ENCODE measurements around the gene RBM28. TPM values are rescaled to one million over a fixed set of nuclear protein-coding genes. Genes with fewer than 3 reads are reported as not detected.
A peak's percentile ranks its signal among the peaks of the same experiment; 100 is the strongest.

RBM28 gene
- total RNA-seq: 10 to 100 TPM; 46.2 to 56.0 TPM

- CTCF ChIA-PET: interaction anchor here (0.6 to 9.0 kb wide), 12 partner anchors 10 to 208 kb away, joined by 3 to 507 read pairs (median 4); partner anchors contain the start of gene HILPDA
- POLR2A ChIA-PET: interaction anchor here (0.8 to 1.2 kb wide), 3 partner anchors 14 to 65 kb away, joined by 3 to 9 read pairs (median 5); no protein-coding TSS in a partner anchor
Observed at GRCh38 chr7:128343554-128344430, at the start of gene RBM28. Gene RBM28, minus strand, starts transcription at chr7:128343908. Its CDS starts 115 bp downstream, at chr7:128343793.

DNA sequence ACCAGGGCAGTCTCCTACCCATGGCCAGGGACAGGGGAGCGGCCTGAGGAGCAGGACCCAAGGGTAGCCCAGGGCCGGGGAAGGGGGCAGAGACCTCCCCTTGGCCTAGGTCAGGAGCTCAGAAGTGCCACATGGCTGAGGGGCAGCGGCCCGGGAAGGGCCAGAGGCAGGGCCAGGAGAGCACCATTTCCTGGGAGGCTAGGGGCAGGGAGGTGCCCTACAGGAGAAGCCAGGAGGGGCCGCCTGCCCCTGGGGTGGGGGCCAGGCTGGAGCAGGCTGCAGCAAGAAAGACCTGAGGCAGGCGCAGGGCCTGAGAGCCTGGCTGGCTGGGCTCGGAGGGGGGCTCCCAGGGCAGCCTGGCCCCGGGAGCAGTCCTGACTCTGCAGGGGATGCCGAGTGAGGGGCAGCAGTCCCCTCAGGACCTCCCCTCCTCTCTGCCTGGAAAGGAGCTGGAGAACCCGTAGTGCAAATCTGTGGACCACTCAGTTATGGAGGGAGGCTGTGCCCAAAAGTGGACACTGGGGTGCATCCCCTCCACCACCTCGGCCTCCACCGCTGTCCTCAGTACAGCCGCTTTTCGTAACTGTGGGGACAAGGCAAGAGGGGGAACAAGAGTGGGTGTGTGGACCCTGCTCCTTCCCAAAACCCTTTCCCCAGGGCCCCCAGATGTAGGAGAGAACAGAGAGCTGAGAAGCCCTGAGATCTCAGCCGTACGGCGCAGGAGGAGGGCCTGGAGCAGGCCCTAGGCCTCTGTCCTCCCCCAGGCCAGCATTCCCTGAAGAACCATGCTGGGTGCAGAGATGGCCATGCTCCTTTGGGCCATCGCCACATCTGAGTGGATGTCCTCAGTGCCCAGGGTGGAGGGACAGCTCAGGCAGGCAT is 49.0 kb upstream of the RBM28 start:
- Mint-ChIP-seq H3K9me3 (no peaks in the 10 kb centered on the region), H3K4me3 (no peak overlapping the region), H3K36me3 (peaks cover 15% of the 10 kb centered on the region), H3K27me3 (no peaks in the 10 kb centered on the region), H3K27ac (no peak overlapping the region), H3K4me1 (ENCODE audit: low read depth) (no peaks in the 10 kb centered on the region)
- POLR2A ChIA-PET: interaction anchor here (1.4 kb wide), 1 partner anchor 48 kb away, joined by 3 read pairs; no protein-coding TSS in a partner anchor
- CTCF ChIA-PET: interaction anchor here (2.1 to 16.3 kb wide), 2 partner anchors 12 to 45 kb away, joined by 7 to 507 read pairs; partner anchors contain the start of gene RBM28
- intact Hi-C loops (cut with micrococcal nuclease): no loop called here
- DNase-seq: no peak

More at GRCh38 chr7:128343554-128344430, at the start of gene RBM28:
- peaks cover 4% of the 10 kb centered on the region for H3K36me3 Mint-ChIP-seq
- peaks cover 24% of the 10 kb centered on the region for H3K4me1 Mint-ChIP-seq (ENCODE audit: low read depth)
- H3K9me3 Mint-ChIP-seq: no peaks in the 10 kb centered on the region
- peak within 1 kb of the TSS; percentile 92 for H3K4me3 Mint-ChIP-seq
- peak within 1 kb of the TSS; percentile 88 for H3K27ac Mint-ChIP-seq
- peaks cover 2% of the 10 kb centered on the region for H3K27me3 Mint-ChIP-seq
- intact Hi-C loops (cut with micrococcal nuclease): loop anchor here (1.0 to 5.0 kb wide), 2 partner anchors 116 to 311 kb away; partner anchors contain the start of gene LRRC4
- peak; percentile 92 for DNase-seq

DNA sequence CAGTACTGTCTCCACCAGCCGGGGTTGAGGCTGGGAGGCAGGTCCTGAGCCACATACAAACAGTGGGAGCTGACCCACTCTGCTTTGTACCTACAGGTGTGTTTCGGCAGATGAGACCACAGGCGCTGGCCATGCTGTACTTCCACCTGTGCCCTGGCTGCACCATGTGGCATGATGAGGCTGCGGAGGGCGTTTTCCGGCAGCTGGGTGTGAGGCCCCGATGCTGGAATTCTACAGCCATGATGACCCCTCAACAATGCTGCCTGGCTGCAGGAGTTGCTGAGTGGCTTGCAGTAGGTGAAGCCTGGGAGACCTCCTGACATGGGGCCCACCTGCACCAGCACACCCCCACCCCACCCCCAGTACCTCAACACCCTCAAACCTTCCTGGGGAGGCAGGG is 48.1 kb upstream of the RBM28 start:
- no peaks in the 10 kb centered on the region for H3K27me3 Mint-ChIP-seq
- H3K36me3 Mint-ChIP-seq: peaks cover 8% of the 10 kb centered on the region
- no peak overlapping the region for H3K4me3 Mint-ChIP-seq
- DNase-seq: no peak
- H3K9me3 Mint-ChIP-seq: no peaks in the 10 kb centered on the region
- intact Hi-C loops (cut with micrococcal nuclease): no loop called here
- ChIA-PET POLR2A (no interaction called here), CTCF (interaction anchor here (0.6 to 16.3 kb wide), 7 partner anchors 7 to 385 kb away, joined by 3 to 507 read pairs (median 3); partner anchors contain the start of gene RBM28)
- H3K4me1 Mint-ChIP-seq (ENCODE audit: low read depth): no peaks in the 10 kb centered on the region
- H3K27ac Mint-ChIP-seq: no peak overlapping the region

DNA sequence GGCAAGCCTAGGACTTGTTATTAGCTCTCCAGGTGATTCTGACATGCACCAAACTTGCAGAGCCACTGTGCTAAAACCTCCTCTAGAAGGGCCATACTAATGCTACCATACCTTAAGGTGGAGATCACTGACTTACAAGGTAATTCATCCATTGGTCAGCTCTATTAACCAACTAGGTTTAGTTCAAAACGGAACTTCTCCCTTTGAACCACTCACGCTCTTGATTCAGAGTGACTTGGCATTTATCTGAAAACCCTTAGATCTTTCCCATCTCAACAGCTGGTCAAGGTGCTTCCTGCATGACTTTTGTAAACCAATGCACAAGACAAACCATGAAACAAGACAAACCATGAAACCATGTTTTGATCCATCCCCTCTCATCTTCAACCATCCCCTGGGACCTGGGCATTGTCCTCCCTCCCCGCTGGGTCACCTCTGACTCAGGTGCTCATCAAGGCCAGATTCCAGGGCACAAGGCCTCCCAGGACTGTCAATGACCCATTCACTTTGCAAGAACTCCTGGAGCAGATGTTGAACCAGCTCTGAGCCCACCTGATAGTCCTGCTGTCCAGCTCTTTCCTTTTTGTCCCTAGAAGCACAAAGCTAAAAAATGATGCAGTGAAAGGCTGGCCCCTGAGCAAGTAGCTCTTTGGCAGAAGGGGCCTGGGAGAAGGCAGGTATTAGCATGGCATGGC is 47.3 kb upstream of the RBM28 start:
- ChIA-PET CTCF (interaction anchor here (0.6 to 16.3 kb wide), 9 partner anchors 8 to 384 kb away, joined by 3 to 507 read pairs (median 3); partner anchors contain the start of gene RBM28), POLR2A (interaction anchor here (0.5 kb wide), 1 partner anchor 807 kb away, joined by 4 read pairs; no protein-coding TSS in a partner anchor)
- no peak overlapping the region for H3K4me3 Mint-ChIP-seq
- DNase-seq: no peak
- no peaks in the 10 kb centered on the region for H3K36me3 Mint-ChIP-seq
- no peaks in the 10 kb centered on the region for H3K4me1 Mint-ChIP-seq (ENCODE audit: low read depth)
- no peaks in the 10 kb centered on the region for H3K9me3 Mint-ChIP-seq
- H3K27ac Mint-ChIP-seq: no peak overlapping the region
- intact Hi-C loops (cut with micrococcal nuclease): no loop called here
- no peaks in the 10 kb centered on the region for H3K27me3 Mint-ChIP-seq

- H3K4me1 Mint-ChIP-seq (ENCODE audit: low read depth): no peaks in the 10 kb centered on the region
- H3K27ac Mint-ChIP-seq: no peak overlapping the region
- no peaks in the 10 kb centered on the region for H3K36me3 Mint-ChIP-seq
- H3K9me3 Mint-ChIP-seq: no peaks in the 10 kb centered on the region
- ChIA-PET CTCF (interaction anchor here (0.9 to 16.3 kb wide), 9 partner anchors 9 to 48 kb away, joined by 3 to 507 read pairs (median 6); partner anchors contain the start of genes PRRT4 and RBM28), POLR2A (interaction anchor here (2.6 kb wide), 1 partner anchor 46 kb away, joined by 9 read pairs; the partner anchor contains the start of gene RBM28)
- H3K4me3 Mint-ChIP-seq: no peak overlapping the region
- intact Hi-C loops (cut with micrococcal nuclease): no loop called here
- H3K27me3 Mint-ChIP-seq: no peaks in the 10 kb centered on the region
- DNase-seq: no peak
Observed at GRCh38 chr7:128389618-128390329, 46.1 kb upstream of the RBM28 start.

GRCh38 chr7:128389085-128389617 is 45.4 kb upstream of the RBM28 start:
- ChIA-PET POLR2A (interaction anchor here (2.6 kb wide), 1 partner anchor 45 kb away, joined by 9 read pairs; the partner anchor contains the start of gene RBM28), CTCF (interaction anchor here (0.7 to 16.3 kb wide), 11 partner anchors 8 to 48 kb away, joined by 3 to 507 read pairs (median 6); partner anchors contain the start of genes PRRT4 and RBM28)
- intact Hi-C loops (cut with micrococcal nuclease): no loop called here
- Mint-ChIP-seq H3K9me3 (no peaks in the 10 kb centered on the region), H3K36me3 (no peaks in the 10 kb centered on the region), H3K4me3 (no peak overlapping the region), H3K4me1 (ENCODE audit: low read depth) (no peaks in the 10 kb centered on the region), H3K27me3 (no peaks in the 10 kb centered on the region), H3K27ac (no peak overlapping the region)
- DNase-seq: no peak

DNA sequence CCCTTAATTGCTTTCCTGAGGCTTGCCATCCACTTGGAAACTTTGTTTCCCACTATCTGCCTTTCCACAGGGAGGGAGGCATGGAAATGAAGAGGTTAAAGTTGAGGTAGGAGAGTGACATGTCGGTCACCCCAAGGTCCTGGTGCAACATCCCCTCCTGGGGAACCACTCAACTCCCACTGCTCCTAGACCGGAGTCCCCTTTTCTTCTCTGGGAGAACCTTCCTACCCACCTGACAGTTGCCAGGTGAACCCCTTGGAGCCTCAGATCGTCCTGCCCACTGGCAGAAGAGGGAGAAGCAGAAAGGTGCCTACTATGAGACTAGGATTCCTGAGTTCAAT is 44.4 kb upstream of the RBM28 start:
- CTCF ChIA-PET: interaction anchor here (0.5 to 16.3 kb wide), 23 partner anchors 10 to 85 kb away, joined by 3 to 507 read pairs (median 8); partner anchors contain the start of genes PRRT4 and RBM28
- Mint-ChIP-seq H3K4me3 (no peak overlapping the region), H3K27ac (no peak overlapping the region), H3K4me1 (ENCODE audit: low read depth) (no peaks in the 10 kb centered on the region), H3K9me3 (no peaks in the 10 kb centered on the region), H3K36me3 (no peaks in the 10 kb centered on the region), H3K27me3 (no peaks in the 10 kb centered on the region)
- POLR2A ChIA-PET: interaction anchor here (2.6 kb wide), 1 partner anchor 44 kb away, joined by 9 read pairs; the partner anchor contains the start of gene RBM28
- DNase-seq: no peak
- intact Hi-C loops (cut with micrococcal nuclease): no loop called here

GRCh38 chr7:128387216-128388144 is 43.8 kb upstream of the RBM28 start:
- POLR2A ChIA-PET: interaction anchor here (2.6 kb wide), 1 partner anchor 44 kb away, joined by 9 read pairs; the partner anchor contains the start of gene RBM28
- no peaks in the 10 kb centered on the region for H3K36me3 Mint-ChIP-seq
- CTCF ChIA-PET: interaction anchor here (0.5 to 16.3 kb wide), 30 partner anchors 8 to 216 kb away, joined by 3 to 507 read pairs (median 6); partner anchors contain the start of genes PRRT4 and RBM28
- intact Hi-C loops (cut with micrococcal nuclease): loop anchor here (1.0 kb wide), 1 partner anchor 40 kb away; no protein-coding TSS in a partner anchor
- no peaks in the 10 kb centered on the region for H3K27me3 Mint-ChIP-seq
- H3K4me1 Mint-ChIP-seq (ENCODE audit: low read depth): no peaks in the 10 kb centered on the region
- H3K27ac Mint-ChIP-seq: no peak overlapping the region
- H3K4me3 Mint-ChIP-seq: no peak overlapping the region
- peak; percentile 79 for DNase-seq
- no peaks in the 10 kb centered on the region for H3K9me3 Mint-ChIP-seq

GRCh38 chr7:128385988-128386925 is 42.5 kb upstream of the RBM28 start:
- Mint-ChIP-seq H3K9me3 (no peaks in the 10 kb centered on the region), H3K36me3 (no peaks in the 10 kb centered on the region), H3K4me1 (ENCODE audit: low read depth) (no peaks in the 10 kb centered on the region), H3K4me3 (no peak overlapping the region), H3K27ac (no peak overlapping the region), H3K27me3 (no peaks in the 10 kb centered on the region)
- intact Hi-C loops (cut with micrococcal nuclease): no loop called here
- ChIA-PET POLR2A (interaction anchor here (0.7 kb wide), 1 partner anchor 52 kb away, joined by 6 read pairs; no protein-coding TSS in a partner anchor), CTCF (interaction anchor here (0.7 to 16.3 kb wide), 18 partner anchors 9 to 674 kb away, joined by 3 to 507 read pairs (median 8); partner anchors contain the start of genes IMPDH1, PRRT4 and RBM28)
- no peak for DNase-seq

Measured in activated CD4-positive, alpha-beta memory T cell treated with anti-CD3 and anti-CD28 coated beads for 36 hours (primary cell).